GM21447 (cell line): ENCODE results near the gene UGT2A3.

Source experiments
- ATAC-seq: cut with Tn5 transposase; IDR thresholded peaks from one replicate; pipeline ENCODE4 v1.9.1; 2021; ENCODE audit not compliant: unreplicated experiment

UGT2A3 gene

DNA sequence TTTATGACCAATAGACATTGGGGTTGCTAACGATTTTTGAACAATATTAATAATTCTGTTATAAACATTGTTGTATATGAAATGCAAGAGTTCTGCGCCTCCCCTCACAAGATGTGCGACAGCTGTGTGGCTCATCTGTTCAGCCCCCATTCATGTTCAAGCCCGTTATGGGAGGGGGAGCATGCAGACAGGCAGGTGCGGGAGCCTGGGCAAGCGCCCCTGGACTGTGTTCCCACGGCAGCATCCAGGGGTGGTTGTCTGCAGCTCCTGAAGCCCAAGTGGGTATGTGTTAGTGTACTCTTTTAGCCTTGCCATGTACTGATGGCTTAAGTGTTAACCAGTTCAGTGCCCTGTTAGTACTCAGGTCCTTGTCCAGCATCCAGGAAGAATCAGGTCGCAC is 34.6 kb downstream of the UGT2A3 start:
- ATAC-seq = no peak

DNA sequence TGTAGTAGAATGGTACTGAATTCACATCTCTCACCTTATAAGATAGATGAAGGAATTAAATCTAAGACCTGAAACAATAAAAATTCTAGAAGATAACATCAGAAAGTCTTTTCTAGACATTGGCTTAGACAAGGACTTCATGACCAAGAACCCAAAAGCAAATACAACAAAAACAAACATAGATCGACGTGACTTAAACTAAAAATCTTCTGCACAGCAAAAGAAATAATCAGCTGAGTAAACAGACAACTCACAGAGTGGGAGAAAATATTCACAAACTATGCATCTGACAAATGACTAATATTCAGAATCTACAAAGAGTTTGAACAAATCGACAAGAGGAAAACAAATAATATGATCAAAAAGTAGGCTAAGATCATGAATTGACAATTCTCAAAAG is 38.8 kb downstream of the UGT2A3 start:
- no peak for ATAC-seq

- ATAC-seq = no peak
Measured at GRCh38 chr4:68909385-68909784, 42.2 kb downstream of the UGT2A3 start.

DNA sequence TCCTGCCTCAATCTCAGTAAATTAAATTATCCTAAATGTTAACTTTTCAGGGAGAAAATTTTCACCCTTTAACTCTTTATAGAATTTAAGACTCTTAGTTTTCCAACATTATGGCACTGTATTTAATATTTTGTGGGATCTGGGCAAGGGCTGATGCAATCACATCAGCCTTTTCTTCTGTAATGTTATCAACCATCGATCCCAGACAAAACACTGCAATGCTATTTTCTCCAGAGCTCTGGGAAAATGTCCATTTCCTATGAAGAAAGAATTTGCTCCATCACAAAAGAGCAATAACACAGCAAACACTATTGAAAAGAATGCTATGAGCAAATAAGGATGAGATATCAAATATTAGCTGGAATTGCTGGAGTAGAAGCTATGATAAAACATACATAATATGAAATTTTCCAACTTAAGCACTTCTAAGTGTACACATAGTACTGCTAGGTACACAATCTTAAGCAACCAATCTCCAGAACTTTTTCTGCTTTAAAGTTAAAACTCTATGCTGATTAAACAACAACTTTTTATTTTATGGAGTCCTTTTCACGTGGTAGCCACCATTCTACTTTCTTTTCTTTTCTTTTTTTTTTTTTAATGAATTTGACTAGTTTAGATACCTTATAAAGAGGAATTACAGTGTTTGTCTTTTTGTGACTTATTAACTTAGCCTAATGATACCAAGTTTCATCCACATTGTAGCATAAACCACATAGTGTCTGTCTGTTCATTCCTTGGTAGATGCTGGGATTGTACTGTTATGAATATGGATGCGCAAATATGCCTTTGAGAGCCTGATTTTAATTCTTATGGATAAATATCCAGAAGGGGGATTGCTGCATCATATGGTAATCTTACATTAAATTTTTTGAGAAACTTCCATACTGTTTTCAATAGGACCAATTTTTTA is 43.6 kb downstream of the UGT2A3 start:
- ATAC-seq = no peak

DNA sequence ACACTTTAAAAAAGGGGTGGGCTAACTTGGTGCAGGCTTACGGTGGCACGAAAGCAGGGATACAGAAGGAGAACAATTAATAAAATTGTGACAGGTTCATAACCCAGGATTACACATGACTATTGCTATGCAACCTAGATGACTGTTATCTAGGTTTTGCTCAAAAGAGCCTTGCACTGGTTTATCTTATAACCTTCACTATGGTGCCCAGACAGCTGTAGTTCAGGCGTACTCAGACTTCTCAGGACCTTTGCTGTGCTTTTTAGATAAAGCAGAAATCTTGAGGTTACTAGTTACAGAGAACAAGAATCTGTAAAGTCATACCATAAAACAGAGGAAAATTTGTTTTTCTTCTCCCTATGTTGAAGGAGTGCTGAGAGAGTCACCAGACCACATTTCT is 44.4 kb downstream of the UGT2A3 start:
- ATAC-seq = no peak

DNA sequence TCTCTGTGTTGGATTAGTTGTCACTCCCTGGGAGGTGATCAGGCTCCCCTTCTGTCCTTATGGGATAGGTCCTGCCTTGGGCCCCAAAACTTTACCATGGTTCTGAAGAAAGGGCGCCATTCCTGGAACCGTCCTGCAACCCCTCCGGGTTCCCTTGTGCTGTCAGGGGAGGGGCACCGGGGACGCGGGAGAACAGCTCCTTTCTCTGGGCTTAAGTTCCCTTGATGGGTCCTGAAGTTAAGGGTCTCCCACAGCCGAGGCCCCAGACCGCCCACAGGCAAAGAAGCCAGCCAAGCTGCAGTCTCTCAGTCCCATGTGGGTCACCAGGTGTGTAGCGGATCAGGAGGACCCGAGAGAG is 44.8 kb downstream of the UGT2A3 start:
- no peak for ATAC-seq

DNA sequence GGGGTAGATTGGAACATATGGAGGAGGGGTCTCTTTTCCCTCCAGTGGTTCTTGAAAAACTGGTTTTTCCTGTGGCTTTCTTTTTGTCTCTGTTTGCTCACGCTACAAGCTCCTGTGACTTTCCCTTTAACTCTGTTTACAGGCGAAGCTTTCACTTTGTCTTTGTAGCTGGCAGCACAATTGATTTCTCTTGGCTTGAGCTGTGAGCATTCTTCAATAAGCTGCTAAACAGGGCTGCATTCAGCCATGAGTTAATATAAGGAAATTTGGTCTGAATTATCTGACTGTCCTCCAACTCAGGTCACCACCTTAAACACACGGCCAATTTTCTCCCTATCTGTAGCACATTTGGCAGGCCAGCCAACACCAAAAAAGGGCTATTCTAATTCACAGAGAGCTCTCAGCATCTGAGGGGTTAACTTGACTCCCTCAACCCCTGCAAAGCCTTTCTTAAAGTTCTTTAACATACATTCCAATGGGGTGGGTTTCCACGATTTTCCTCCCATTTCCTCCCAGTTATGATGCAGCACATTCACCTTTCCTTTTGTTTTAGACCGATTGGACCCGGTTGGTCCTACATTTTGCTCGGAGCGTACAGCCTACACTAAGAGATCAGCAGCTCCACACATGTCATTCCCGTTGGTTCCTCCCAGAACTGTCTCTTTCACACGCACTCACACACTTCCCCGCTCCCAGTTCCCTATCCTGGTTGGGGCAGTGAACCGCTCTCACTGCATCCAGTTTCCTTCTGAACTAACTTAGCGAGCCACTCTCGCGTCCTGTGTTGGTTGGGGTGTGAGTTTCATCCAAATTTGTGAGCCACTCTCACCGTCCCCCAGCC is 45.4 kb downstream of the UGT2A3 start:
- no peak for ATAC-seq

DNA sequence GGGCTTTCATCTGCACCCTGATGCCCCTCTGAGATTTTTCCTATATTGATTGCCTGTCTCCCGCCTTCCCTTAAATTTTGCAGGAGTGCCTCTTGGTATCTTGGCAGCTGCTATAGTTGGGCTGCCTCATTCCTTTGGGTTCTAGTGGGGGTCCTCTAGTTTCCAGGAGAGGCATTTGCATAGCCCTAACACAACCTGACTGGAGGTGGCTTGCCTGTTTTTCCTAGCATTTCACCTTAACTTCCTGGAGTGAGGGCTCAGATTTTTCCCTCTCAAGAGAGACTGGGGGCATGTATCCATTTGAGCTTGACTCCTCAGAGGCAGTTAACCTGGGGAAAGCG is 46.0 kb downstream of the UGT2A3 start:
- ATAC-seq = no peak

GRCh38 chr4:68904786-68905185 is 46.8 kb downstream of the UGT2A3 start:
- peak; percentile 44 for ATAC-seq

GRCh38 chr4:68896749-68897148 is 54.9 kb downstream of the UGT2A3 start:
- ATAC-seq = no peak

DNA sequence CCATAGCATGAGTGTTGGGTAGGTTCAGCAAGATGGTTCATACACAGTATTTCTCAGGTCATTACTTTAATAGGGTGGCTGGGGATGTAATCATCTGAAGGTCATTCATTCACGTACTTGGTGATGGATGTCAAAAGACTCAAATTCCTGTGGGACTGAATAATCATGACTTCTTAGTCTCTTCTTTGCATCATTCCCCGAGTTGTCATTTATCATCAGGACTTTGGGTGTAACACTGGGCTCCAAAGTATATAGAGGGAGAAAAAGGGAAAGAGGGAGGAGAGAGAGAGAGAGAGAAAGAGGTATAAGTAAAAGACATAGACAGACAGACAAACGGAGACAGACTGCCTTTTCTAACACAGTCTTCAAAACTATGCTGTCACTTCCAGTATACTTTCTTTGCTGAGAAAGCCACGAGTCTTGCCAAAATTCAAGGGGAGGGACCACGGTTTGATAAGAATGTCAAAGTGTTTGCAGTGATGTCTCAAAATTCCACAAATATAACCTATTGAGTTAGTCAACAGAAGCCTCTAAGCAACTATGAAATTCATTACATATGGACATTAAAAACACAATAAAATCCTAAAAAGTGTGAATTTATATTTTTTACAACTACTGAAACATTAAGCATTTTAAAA is 55.9 kb downstream of the UGT2A3 start:
- no peak for ATAC-seq

DNA sequence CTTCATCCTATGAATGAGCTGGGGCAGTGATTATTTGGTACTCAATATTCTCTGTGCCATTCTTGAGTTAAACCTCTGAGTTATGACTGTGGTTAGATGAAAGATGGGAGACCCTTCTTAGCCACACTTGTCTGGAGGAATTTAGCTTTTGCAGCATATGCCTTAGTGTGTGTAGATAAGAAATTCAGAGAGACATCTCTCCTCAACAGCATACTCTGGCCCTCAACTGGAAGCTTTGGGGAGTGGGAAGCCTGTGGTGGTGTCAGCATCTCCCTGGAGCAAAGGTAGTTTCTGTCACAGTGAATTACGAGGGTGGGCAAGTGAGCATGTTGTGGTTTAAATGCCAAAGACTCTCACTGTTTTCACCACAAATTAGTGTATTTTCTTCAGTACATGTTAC is 58.7 kb downstream of the UGT2A3 start:
- ATAC-seq = no peak

GRCh38 chr4:68891678-68892077 is 59.9 kb downstream of the UGT2A3 start:
- ATAC-seq = no peak

DNA sequence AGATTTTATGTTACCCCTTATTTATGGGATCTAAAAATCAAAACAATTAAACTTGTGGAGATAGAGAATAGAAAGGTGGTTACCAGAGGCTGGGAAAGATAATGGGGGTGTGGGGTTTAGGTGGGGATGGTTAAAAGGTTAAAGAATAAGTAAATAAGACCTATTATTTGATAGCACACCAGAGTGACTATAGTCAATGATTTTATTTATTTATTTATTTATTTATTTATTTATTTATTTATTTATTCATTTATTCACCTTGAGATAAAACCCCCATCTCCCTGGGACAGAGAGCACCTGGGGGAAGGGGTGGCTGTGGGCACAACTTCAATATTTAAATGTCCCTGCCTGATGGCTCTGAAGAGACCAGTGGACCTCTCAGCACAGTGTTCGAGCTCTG is 66.1 kb downstream of the UGT2A3 start:
- no peak for ATAC-seq

DNA sequence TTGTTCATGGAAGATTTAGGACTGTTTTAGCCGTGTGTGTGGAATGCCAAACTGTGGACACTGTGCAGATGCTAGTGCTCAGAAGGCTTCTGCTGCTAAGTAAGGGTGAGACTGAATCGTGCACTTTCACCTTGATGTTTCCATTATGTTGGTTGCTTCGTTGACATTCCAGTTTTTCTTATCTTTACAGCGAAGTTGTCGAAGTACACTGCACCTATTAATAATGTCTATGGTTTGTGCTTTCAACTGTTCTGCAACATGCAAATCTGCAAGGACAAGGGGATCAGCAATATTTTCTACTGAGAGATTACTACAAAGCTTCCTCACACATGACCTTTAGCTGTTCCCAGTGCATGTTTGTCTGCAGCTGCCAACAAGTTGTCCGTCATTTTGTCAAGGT is 67.7 kb downstream of the UGT2A3 start:
- no peak for ATAC-seq
